Measurements from ENCODE around the gene RPUSD4.

Gene RPUSD4

DNA sequence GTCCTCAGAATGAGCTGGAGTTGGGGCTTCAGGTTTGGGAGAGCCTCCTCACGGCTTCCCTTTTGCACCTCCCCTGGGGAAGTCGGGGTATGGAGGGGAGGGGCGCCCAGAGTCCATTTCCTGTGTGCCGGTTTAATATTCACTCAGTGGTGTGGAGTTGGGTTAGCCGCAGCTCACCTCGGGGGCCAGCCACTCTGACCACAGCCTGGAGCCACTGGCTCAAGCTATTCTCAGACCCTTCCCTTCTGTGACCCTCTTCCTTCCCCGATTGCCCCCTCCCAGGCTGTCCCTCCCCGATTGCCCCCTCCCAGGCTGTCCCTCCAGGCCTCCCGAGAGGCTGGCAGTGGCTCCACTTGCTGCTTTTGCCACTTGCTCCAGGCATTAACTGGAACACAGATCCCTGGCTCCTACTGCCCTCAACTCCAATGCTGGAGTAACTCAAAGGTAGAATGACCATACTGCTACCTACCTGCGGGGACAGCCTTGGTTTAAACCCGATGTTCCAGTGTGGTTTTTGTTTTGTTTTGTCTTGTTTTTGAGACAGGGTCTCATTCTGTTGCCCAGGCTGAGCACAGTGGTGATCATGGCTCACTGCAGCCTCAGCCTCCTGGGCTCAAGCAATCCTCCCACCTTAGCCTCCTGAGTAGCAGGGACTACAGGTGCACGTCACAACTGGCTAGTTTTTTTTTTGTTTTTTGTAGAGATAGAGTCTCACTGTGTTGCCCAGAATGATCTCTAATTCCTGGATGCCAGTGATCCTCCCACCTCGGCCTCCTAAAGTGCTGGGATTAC, 29.3 kb downstream of the RPUSD4 start:
- DNase-seq: no peak

DNA sequence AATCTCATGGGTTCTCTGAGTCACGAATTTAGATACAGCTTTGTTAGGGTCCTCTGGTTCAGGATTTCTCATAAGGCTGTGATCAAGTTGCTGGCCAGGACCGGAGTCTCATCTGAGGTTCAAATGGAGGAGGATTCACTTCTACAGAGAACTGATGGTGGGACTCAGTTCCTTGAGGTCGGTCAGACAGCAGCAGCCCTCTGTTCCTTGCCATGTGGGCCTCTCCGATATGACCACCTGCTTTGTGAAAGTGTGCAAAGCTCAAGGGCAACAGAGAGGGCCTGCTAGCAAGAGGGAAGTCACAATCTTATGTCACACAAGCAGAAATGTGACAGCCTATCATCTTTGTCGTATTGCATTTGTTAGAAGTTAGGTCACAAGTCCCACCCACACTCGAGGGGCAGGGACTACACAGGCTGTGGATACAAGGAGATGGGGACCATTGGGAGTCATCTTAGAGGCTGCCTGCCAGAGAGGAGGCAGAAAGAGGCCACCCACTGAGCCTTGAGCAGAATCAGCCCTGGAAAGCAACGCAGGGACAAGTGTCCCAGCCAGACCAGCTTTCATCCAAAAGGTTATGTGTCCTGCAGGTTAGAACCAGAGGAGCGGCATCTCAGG, 34.5 kb downstream of the RPUSD4 start:
- DNase-seq: no peak

DNA sequence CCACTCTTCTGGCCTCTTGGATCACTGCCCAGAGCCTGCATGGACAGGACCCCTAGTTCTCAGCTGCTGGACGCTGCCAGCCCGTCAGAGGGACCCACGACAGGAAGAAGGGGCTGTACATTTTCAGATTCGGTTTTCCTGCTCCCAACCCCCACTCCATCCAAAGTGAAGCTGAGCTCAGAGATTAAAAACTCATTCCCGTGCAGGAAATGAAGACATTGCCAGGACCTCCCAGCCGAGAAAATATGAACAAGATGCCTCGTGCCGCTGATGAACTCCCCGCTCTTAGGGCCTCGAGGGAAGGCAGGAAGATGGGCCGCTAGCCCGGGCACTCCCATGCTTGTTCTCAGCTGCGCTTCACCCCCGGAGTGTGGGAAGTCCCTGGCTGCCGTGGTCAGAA, 36.1 kb downstream of the RPUSD4 start:
- no peak for DNase-seq

DNA sequence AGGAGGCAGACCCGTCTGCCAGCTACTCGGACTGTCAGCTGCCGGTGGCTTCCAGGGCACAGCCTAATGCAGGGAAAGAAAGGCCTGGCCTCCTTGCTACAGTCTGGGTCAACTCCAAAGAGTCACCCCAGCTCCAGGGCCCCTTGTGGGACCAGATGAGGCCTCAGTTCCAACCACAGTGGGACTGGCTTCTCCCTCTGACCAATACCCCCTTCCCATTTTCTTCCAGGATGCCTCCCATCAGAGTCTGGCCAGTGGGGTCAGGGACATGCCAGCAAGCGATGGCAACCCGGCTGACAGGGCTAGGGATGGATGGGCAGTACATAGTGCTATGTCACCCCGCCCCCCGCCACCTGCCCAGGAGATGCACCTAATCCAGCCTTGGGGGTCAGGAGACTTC, 36.6 kb downstream of the RPUSD4 start:
- no peak for DNase-seq

DNA sequence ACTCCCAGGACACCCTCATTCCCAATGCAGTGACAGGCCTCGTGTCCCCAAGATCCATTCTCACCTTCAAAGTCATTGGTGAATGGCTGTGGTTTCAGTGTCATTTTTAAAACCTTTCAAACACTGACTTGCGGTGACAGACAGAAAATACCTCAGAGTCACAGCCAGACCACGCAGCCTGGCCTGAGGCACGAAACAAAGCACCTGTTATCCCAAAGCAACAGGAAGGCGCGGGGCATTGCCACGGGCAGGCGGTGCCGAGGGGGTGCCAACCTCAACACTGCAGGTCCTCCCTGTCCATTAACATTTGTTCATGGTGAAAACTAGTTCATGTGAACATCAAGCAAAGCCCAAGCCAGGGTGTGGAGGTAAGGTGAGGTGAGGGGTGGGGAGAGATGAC, 38.2 kb downstream of the RPUSD4 start:
- DNase-seq: no peak

DNA sequence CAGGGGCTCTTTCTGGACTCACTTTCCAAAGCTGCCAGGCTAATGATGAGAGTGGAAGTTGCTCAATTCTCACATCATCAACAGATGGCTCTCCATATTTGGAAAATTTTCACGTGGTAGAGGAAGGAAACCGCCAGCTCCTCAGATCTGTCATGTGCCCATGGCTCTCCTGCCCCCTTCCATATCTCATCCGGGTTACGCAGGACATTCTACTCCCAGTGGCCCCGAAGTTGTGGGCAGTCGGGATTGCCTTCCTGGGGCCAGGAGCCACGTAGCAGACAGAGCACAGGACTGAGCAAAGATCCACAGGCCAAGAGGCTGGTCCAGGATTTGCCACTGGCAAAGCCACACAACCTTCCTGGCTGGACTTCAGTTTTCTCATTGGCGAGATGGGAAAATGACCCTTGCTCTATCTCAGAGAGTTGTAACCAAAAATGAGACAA, 38.8 kb downstream of the RPUSD4 start:
- DNase-seq: no peak

DNA sequence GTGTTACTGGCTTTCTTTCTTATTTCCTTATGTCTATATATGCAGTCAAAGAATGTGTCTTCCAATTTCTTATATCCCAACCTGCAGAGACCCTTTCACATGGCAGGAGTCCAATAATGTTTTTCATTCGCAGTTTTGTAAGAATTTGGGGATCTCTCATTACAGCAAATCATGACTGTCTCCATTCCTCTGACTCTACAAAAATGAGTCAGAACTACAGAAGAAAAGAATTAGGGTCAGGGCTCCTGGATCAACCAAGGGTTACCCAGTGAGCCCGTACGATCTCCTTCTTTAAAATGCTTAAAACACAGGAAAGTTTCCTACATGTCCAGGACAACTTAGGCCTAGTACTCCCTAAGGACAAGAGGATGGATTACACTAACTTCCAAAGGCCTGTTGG, 42.2 kb downstream of the RPUSD4 start:
- no peak for DNase-seq

DNA sequence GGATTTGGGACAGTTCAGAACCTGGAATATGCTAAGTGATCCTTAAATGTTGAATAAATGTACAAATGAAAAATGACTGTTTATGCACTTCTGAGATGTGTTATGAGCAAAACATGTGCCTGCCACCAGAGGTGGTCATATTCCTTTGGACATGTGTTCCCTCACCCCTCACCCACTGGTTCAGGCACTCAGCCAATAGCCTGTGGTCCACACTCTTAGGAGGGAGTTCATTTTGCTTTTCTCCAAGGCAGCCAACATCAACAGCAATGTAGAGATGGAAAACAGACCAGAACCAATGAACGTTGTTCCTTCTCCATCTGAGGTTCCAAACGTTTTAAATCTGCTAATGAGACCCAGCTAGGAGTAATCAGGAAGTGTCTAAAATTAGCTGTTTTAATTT, 44.0 kb downstream of the RPUSD4 start:
- no peak for DNase-seq

DNA sequence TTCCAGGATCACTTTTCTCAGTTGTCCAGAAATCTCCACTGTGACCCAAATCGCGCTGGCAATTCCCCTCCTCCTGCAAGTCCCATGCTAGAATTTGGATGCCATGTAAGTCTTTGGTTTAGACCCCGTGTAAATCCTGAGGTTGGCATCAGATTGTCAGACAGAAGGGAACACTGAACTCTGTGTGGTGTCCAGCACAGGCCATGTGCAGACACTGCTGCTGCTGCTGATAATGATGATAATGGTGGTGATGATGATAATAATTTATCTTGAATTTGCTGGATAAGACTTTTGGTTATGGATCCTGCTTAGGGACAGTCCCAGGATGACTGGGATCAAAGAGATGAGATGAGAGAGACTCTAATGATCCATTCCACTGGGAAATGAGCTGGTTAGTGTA, 45.0 kb downstream of the RPUSD4 start:
- DNase-seq: no peak

DNA sequence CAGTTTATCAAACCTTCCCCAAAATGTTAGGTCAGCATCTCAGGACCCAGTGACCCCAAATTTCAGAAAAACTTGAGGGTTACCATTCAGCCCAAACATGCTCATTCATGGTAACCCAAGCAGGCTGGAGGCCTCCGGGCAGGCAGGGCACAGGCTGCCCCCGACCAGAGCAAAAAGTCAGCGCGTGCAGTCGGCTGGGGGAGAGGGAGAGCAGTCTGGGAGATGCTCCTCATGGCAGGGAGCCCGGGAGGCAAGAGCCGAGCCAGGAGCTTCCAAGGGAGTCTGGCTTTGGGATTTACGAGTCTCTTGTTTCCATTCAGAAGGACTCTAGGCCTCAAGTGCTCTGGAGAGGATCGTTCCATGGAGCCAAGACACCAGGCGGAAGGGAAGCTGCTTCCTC, 45.7 kb downstream of the RPUSD4 start:
- DNase-seq: no peak

DNA sequence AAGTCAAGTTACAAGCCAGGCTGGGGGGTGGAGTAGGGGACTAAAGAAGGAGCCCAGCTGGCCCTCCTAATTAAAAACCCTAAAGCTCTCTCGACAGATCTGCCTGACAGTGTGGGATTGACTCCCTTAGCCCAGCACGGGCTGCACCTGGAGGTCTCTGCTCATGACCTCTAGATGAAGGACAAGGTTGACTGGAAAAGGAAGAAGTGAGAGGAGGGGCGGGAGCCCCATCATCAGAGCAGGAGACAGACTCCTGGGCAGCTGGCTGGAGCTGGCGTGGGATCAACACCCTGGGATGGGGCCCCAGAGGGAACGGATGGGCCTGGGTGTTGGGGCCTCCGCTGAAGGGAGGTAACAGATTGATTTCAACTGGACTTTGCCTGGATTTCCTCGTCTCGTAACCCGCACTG, 46.1 kb downstream of the RPUSD4 start:
- no peak for DNase-seq

DNA sequence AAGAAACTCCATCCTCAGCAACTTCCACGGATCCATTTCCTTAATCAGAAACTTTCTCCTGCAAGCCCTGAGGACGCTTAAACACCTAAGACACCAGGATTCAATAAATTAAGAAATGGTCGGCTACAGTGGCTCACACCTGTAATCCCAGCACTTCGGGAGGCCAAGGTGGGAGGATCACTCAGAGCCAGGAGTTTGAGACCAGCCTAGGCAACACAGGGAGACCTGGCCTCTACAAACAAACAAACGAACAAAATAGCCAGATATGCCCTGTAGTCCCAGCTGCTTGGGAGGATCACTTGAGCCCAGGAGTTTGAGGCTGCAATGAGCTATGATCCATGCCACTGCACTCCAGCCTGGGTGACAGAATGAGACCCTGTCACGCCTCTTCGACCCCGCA, 46.7 kb downstream of the RPUSD4 start:
- no peak for DNase-seq

DNA sequence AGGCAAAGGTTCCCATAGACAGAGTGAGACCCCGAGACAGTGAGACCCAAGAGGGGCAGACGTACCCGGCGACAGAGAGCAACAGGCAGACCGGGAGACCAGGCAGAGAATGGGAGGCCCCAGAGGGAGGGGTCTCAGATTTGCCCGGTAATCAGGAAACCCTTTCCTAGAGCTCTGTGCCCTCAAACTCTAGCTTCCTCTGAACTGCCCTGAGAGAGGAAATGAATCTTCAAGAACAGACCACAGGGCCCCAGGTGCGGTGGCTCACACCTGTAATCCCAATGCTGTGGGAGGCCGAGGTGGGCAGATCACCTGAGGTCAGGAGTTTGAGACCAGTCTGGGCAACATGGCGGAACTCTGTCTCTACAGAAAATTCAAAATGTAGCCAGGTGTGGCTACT, 47.7 kb downstream of the RPUSD4 start:
- DNase-seq: no peak

DNA sequence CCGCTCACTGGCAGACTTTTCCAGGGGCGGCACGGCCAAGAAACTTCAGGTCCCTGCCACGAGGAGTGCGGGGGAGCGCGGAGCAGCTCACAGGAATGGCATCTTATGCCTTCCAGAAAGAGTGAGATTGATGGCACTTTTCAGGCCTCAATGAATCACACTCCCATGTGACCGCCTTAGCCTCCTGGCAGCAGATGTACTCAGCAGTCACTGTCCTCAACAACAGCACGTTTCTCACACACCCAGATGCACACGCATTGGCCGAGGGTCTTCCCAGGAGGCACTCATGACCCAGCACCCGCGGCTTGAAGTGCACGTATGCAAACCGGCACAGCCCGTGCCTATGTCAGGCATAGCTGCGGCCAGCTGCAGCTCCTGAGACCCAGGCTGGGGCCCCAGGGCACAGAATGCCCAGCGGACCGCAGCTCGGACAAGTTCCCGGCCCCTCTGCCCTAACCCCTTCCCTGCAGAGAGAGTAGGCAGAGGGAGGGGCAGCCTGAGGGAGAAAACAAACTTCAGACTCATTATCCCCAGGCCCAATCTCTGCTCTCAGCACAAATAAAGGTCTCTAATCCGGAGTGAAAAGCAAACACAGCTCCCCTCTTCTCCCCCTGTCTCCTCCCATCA, 48.3 kb downstream of the RPUSD4 start:
- DNase-seq: no peak

DNA sequence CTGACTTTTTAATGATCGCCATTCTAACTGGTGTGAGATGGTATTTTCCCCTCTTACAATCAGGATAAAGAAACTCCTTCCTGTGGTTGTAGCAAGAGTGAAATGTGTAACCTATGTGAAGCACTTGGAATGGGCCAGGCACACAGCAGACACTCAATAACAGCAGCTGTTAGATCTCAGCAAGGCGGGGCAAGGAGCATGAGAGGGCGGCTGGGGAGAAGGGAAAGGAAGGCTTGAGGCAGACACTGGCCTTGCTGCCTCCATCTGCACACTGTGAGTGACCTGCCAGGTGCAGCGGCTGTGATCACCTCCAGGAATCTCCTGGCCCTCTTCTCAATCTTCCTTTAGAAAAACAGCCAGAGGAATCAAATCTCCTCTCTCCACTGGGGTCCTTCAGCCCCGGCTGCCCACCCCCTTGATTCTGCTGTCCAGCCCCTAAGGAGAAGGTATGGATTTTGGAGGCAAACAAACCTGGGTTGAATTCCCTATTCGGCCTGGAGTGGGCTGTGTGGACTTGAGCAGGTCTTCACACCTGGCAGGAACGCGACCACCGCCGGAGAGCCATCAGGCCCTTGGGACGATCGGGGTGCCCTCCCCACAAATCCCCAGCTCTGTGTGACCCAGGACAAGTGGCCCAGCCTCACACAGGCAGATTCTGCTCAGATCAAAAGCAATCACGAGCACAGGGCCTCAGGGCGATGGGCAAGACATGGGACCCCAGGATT, 49.0 kb downstream of the RPUSD4 start:
- no peak for DNase-seq

DNA sequence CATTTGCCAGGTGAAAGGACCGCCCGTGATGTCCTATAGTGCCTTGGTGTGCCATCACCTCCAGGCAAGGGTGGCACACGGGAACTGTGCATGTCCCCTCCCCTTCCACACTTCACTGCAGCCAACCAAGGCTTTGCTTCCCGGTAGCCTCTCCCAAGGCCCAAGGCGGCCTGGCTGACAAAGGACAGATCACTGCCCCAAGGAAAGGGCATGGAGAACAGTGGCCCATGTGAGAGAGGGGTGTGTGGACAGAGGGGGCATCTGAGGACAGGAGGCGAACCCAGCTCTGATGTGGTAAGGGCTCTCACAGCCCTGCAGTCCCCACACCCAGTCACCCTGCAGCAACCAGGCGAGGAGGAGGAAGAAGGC, 50.4 kb downstream of the RPUSD4 start:
- no peak for DNase-seq

DNA sequence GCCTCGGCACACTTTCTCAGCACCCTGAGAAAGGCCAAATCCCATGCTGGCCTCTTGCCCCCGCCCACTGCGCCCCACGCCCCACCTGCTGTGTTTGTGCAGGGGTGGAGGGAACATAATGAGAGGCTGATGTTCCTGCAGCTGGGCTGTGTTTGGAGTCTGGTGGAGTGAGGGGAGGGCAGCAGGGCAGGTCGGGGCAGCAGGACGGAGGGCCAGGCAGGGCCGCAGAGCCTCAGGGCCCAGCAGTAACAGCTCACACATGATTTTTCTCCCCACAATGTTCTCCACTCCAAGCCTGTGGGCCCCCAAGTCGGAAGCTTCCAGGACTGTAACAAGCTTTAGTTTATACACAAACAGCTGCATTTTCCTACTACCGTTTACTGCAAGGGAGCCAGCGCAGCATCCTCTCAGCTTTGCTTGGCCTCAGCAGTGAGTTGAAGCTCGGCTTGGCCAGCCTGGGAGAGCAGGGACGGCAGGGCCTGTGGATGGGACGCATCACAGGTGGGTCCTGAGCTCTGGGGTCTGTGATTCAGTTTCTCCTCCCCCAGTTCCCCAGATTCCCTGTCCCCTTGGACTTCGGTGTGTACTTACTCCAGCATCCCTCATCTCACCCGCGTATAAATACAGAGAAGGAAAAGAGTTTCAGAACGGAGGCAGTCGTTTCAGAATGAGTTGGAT, 51.0 kb downstream of the RPUSD4 start:
- no peak for DNase-seq

DNA sequence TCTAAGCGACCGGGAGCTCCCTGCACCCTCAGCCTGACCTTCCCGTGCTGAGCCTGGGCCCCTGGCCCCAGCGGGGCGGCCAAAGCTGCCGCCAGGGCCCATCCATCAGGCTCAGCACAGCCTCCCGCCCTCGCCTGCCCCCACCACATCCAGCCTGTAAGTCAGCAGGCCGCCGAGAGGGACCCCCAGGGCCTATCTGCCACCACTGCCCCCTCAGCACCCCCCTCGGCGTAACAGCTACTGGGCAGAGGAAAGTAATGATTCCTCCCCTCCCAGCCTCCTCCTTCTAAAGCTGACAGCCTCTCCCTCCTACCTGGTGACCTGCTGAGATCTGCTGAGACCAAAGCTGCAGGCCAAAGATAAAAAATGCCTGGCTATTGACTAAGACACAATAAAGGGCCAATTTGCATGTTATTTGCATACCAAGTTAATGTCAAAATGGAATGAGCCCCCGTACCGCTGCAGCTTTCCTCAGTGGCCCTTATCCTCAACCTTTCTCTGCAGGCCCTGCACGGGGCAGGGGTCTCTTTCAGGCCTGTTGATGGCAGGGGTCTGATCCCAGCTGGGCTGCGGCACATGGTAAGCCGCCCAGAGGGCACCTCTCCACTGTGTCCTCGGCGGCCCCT, 51.6 kb downstream of the RPUSD4 start:
- no peak for DNase-seq

DNA sequence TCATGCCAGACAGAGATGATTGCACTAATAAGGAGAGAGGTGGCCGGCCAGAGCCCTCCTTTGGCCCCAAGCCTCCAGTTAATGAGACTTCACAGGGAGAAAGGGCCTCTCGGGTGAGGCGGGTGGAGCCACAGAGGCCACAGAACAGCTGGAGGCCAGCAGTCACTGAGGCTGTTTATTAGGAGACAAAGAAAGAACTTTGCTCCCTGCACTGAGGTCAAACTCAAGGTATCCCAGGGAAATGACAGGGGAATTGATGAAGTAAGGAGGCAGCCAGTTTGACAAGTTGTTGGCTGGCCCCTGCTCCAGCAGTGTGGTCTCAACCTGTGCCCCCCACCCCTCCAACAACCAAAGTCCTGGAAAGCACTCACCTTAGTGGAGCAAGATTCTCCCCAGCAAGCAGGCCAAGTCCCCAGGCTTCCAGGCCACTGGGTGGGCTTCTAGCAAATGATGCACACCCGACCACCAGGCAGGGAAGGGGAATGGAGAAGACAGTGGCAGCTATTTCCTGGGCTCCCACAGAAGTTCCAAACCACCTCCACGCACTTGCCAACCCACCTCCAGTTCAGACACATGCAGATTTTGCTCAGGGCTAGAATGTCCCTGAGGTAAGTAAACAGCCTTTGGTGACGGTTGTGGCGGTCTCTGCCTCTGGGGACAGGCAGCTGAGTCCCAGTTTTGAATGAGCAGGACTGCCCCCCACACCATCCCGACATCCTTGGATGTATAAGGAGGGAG, 53.2 kb downstream of the RPUSD4 start:
- DNase-seq: no peak

DNA sequence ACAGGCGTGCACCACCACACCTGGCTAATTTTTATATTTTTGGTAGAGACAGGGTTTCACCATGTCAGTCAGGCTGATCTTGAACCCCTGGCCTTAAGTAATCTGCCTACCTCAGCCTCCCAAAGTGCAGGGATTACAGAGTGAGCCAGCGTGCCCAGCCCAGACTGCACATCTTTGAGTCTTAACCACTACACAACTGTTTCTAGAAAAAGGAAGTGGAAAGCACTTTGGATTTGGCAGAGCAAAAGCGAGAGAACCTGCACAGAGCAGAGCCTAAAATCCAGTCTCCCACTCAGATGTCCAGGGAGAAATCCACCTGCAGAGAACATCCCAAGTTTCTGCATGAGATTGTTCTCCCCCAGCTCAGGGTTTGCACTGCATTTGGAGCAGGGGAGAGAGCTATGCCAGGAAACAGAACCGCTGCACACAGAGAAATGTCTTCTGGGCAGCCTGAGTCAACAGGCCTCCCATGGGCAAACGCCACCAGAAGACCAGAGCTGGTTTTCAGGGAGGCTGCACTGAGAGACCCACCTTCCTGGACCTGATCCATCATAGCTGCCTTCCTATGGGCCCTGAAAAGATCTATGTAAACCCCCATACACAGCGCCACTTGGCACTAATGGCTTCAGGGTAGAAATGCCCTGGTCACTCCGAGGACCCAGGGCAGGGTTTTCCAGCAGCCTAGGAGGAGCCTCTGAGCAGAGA, 54.0 kb downstream of the RPUSD4 start:
- no peak for DNase-seq

DNA sequence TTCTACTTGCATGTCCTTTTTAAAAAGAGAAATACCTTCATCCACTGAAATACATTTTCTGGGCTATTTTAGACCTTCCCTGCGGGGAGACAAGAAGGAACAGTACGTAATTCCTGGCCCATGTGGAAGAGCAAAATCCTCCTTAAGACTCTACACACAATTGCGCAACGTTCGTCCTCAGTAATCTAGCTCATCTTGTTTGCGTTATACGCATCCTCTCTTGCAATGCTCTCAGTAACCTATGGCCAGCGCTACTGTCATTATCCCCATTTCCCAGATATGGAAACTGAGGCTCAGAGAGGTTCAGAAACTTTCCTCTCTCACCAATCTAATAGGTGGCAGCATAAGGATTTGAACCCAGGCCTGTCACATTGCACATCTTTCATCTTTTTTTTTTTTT, 54.6 kb downstream of the RPUSD4 start:
- no peak for DNase-seq

All from NCI-H1105 (cell line).